Measurements from ENCODE around the gene ADCY4.

The ADCY4 gene

DNA sequence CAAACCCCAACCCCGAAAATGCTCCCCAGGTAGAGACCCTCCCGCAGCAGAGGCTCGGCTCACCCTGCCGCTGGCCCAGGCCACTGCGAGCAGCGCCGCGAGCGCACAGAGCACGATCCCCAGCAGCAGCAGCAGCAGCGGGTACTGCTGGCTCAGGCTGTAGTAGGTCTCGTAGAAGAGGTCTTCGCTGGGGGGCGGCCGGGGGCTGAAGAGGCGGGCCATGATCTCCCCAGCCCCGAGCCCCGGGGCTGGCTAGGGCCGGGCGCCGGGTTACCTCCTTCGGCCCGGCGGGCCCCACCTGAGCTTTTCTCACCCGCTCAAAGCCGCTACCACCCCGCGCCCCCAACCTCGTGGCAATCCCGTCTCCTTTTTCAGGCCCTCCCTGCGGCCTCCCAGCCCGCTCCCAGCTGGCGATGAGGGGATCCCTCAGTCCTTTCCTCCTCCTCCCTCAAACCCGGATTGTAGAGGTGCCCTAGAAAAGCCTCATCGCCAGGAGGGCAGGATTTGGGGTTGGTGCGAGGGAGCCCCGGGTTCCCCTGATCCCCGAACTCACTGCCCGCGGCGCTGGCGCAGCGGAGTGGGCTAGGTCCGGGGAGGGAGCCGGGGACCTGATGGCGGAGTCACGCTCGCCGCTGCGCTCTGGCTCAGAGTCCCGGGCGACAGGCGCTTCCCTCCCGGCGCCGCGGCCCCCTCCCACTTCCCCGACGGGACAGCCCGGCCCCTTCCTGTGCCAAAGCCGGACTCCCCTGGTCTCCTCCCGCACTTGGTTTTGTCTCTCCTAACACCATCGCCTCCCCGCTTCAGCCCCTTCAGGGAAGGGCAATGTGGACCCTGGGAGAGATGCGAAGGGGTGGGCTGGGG is at the start of gene ADCY4:
Gene ADCY4, minus strand, starts transcription at position 641 of the 861 bp plus-strand sequence. Its CDS starts 419 bp downstream, at position 222.
- TF ChIP-seq, protein P1, sequence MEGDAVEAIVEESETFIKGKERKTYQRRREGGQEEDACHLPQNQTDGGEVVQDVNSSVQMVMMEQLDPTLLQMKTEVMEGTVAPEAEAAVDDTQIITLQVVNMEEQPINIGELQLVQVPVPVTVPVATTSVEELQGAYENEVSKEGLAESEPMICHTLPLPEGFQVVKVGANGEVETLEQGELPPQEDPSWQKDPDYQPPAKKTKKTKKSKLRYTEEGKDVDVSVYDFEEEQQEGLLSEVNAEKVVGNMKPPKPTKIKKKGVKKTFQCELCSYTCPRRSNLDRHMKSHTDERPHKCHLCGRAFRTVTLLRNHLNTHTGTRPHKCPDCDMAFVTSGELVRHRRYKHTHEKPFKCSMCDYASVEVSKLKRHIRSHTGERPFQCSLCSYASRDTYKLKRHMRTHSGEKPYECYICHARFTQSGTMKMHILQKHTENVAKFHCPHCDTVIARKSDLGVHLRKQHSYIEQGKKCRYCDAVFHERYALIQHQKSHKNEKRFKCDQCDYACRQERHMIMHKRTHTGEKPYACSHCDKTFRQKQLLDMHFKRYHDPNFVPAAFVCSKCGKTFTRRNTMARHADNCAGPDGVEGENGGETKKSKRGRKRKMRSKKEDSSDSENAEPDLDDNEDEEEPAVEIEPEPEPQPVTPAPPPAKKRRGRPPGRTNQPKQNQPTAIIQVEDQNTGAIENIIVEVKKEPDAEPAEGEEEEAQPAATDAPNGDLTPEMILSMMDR (IDR thresholded peaks at IDR 0.05; ENCODE audit: insufficient read depth, low read length, poor library complexity, severe bottlenecking) = no peak
- DNase-seq (ENCODE audit: extremely low read depth, insufficient read length) = no peak
- H3K36me3 ChIP-seq (ENCODE audit: control insufficient read depth, insufficient read depth, low read length) = no peaks in the 10 kb centered on the region; the same call in none of the 2 replicates
- H3K27me3 ChIP-seq (replicated peaks; ENCODE audit: control insufficient read depth, insufficient read depth, low read length) = no peaks in the 10 kb centered on the region; the same call in none of the 2 replicates
- H3K4me3 ChIP-seq (replicated peaks; ENCODE audit: low read depth, low read length) = no peak within 1 kb of the TSS; the same call in 1 of the 2 replicates

GRCh38 chr14:24384169-24384568 is 49.3 kb upstream of the ADCY4 start:
- no peak for DNase-seq (ENCODE audit: extremely low read depth, insufficient read length)
- TF ChIP-seq, protein P1 (IDR thresholded peaks at IDR 0.05; ENCODE audit: insufficient read depth, low read length, poor library complexity, severe bottlenecking) = no peak
- no peaks in the 10 kb centered on the region for H3K27me3 ChIP-seq (replicated peaks; ENCODE audit: control insufficient read depth, insufficient read depth, low read length)
- H3K36me3 ChIP-seq (ENCODE audit: control insufficient read depth, insufficient read depth, low read length) = no peaks in the 10 kb centered on the region
- H3K4me3 ChIP-seq (replicated peaks; ENCODE audit: low read depth, low read length) = no peak overlapping the region

GRCh38 chr14:24382064-24382371 is 47.1 kb upstream of the ADCY4 start:
- TF ChIP-seq, protein P1 (IDR thresholded peaks at IDR 0.05; ENCODE audit: insufficient read depth, low read length, poor library complexity, severe bottlenecking) = no peak
- H3K27me3 ChIP-seq (replicated peaks; ENCODE audit: control insufficient read depth, insufficient read depth, low read length) = no peaks in the 10 kb centered on the region
- H3K4me3 ChIP-seq (replicated peaks; ENCODE audit: low read depth, low read length) = no peak overlapping the region

GRCh38 chr14:24381363-24382063 is 46.6 kb upstream of the ADCY4 start:
- no peak for DNase-seq (ENCODE audit: extremely low read depth, insufficient read length)
- no peaks in the 10 kb centered on the region for H3K27me3 ChIP-seq (replicated peaks; ENCODE audit: control insufficient read depth, insufficient read depth, low read length)
- H3K36me3 ChIP-seq (ENCODE audit: control insufficient read depth, insufficient read depth, low read length) = no peaks in the 10 kb centered on the region
- H3K4me3 ChIP-seq (replicated peaks; ENCODE audit: low read depth, low read length) = no peak overlapping the region
- TF ChIP-seq, protein P1 (IDR thresholded peaks at IDR 0.05; ENCODE audit: insufficient read depth, low read length, poor library complexity, severe bottlenecking) = no peak

More at GRCh38 chr14:24382064-24382371, 47.1 kb upstream of the ADCY4 start:
- H3K36me3 ChIP-seq (ENCODE audit: control insufficient read depth, insufficient read depth, low read length) = no peaks in the 10 kb centered on the region
- no peak for DNase-seq (ENCODE audit: extremely low read depth, insufficient read length)

DNA sequence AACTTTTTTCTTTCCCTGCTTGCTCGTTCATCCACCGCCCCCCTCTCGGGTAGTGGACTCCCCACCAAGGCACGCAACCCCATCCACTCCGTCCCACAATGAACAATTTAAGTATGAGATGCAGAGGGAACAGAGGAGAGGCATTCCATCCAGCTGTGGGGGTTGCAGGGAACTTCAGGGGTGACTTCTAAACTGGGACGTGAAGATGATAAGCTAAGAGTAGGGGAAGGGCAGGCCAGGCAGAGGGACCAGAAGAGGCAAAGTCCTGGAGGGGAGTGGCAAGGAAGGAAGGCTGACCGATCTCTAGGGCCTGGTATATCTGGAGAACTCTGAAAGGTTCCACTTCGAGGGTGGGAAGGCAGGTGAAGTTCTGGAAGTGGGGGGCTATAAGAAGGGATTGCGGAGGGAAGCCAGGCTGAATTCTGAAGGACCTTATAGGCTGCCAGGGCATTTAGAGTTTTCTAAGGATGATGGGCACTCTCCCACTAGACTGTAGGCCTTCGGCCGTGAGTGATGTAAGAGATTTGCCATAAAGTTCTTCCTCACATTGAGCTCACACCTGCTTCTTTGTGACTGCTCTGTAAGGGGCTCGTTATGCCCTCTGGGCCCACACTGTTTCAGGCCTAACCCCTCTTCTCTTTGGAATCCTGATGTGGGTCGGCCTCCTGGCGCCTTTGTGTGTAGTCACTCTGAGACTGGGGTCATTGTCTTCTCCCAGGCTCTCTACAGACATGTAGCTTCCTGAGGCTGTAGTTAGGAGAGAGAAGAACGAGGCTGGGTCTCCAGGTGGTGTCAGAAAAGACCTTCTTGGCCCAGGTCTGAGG is 45.2 kb upstream of the ADCY4 start:
- no peaks in the 10 kb centered on the region for H3K36me3 ChIP-seq (ENCODE audit: control insufficient read depth, insufficient read depth, low read length)
- no peak for DNase-seq (ENCODE audit: extremely low read depth, insufficient read length)
- no peaks in the 10 kb centered on the region for H3K27me3 ChIP-seq (replicated peaks; ENCODE audit: control insufficient read depth, insufficient read depth, low read length)
- TF ChIP-seq, protein P1 (IDR thresholded peaks at IDR 0.05; ENCODE audit: insufficient read depth, low read length, poor library complexity, severe bottlenecking) = no peak
- H3K4me3 ChIP-seq (replicated peaks; ENCODE audit: low read depth, low read length) = no peak overlapping the region

Data from GM06990 (cell line).